Neural cell (in vitro differentiated cells): ENCODE data around the gene KTI12. TPM values are rescaled to one million over a fixed set of nuclear protein-coding genes. Genes with fewer than 3 reads are reported as not detected.
A peak's percentile ranks its signal among the peaks of the same experiment; 100 is the strongest.

Experiments used
- H2AFZ ChIP-seq: fragments of 200-600, 300-800 bp; sonication (generic), shearing (Covaris generic); 2 replicates; pipeline ENCODE4 v1.6.0; 2014; ENCODE audit warnings: low read depth, mild to moderate bottlenecking, antibody characterized with exemption, low read length, moderate library complexity
- H3F3A ChIP-seq: fragments of 200-600 bp; shearing (Covaris generic); 2 replicates; pipeline ENCODE4 v1.6.1; 2016; ENCODE audit warnings: mild to moderate bottlenecking, moderate library complexity, mixed read lengths, antibody characterized with exemption, low read length; ENCODE audit not compliant: insufficient read depth, poor library complexity, severe bottlenecking
- H3K27ac ChIP-seq: fragments of 200-600, 300-800 bp; sonication (generic), shearing (Covaris generic); 2 replicates; pipeline ENCODE4 v1.5.1; 2014; ENCODE audit warnings: mild to moderate bottlenecking, low read length, moderate library complexity
- H3K27me3 ChIP-seq: fragments of 300-800, 200-600 bp; sonication (generic), shearing (Covaris generic); 2 replicates; pipeline ENCODE4 v1.6.0; 2014; ENCODE audit warnings: mild to moderate bottlenecking, low read depth, low read length, moderate library complexity; ENCODE audit not compliant: insufficient read depth
- H3K36me3 ChIP-seq: fragments of 300-800, 200-600 bp; sonication (generic), shearing (Covaris generic); 2 replicates; pipeline ENCODE4 v1.5.1; 2014; ENCODE audit warnings: mild to moderate bottlenecking, antibody characterized with exemption, low read length, moderate library complexity; ENCODE audit not compliant: insufficient read depth
- H3K4me2 ChIP-seq: fragments of 300-800, 200-600 bp; sonication (generic), shearing (Covaris generic); 2 replicates; pipeline ENCODE4 v1.6.0; 2014; ENCODE audit warnings: mild to moderate bottlenecking, low read length
- H3K4me3 ChIP-seq: fragments of 300-800, 200-600 bp; sonication (generic), shearing (Covaris generic); 2 replicates; pipeline ENCODE4 v1.5.1; 2014; ENCODE audit warnings: mild to moderate bottlenecking, low read length, moderate library complexity
- H3K79me2 ChIP-seq: fragments of 200-600 bp; shearing (Covaris generic); replicated peaks from 2 replicates; pipeline ENCODE4 v1.6.0; 2014; ENCODE audit warnings: mild to moderate bottlenecking, low read length, moderate library complexity; ENCODE audit not compliant: insufficient read depth
- H3K9ac ChIP-seq: fragments of 300-800, 200-600 bp; sonication (generic), shearing (Covaris generic); 2 replicates; pipeline ENCODE4 v1.6.1; 2016; ENCODE audit warnings: mild to moderate bottlenecking, low read length, mixed read lengths
- H3K9me2 ChIP-seq: fragments of 200-600 bp; shearing (Covaris generic); 2 replicates; pipeline ENCODE4 v1.6.1; 2016; ENCODE audit warnings: mild to moderate bottlenecking, low read length, mixed read lengths; ENCODE audit not compliant: insufficient read depth
- H3K9me3 ChIP-seq: fragments of 200-600, 300-800 bp; sonication (generic), shearing (Covaris generic); 2 replicates; pipeline ENCODE4 v1.6.1; 2016; ENCODE audit warnings: mild to moderate bottlenecking, mixed run types, low read length, moderate library complexity, mixed read lengths
- H4K20me1 ChIP-seq: fragments of 200-600 bp; shearing (Covaris generic); 2 replicates; pipeline ENCODE4 v1.6.1; 2016; ENCODE audit warnings: mild to moderate bottlenecking, mixed run types; ENCODE audit not compliant: insufficient read depth
- CTCF ChIP-seq: fragments of 450-650 bp; IDR thresholded peaks from 2 replicates; pipeline ENCODE4 v1.5.1; 2014; ENCODE audit warnings: antibody characterized with exemption, mild to moderate bottlenecking, moderate library complexity; ENCODE audit not compliant: poor library complexity, severe bottlenecking
- EP300 ChIP-seq: fragments of 450-650 bp; conservative IDR thresholded peaks from 2 replicates; pipeline ENCODE4 v1.6.1; 2014; ENCODE audit warnings: antibody characterized with exemption, mild to moderate bottlenecking, moderate library complexity; ENCODE audit not compliant: poor library complexity, severe bottlenecking
- EZH2 ChIP-seq: fragments of 200-600, 300-800 bp; shearing (Covaris generic), sonication (generic); IDR thresholded peaks from 2 replicates; pipeline ENCODE4 v1.6.1; 2014; ENCODE audit warnings: antibody characterized with exemption, low read length, borderline replicate concordance, mild to moderate bottlenecking; ENCODE audit not compliant: insufficient read depth, poor library complexity, severe bottlenecking
- MXI1 ChIP-seq: fragments of 450-650 bp; conservative IDR thresholded peaks from 2 replicates; pipeline ENCODE4 v1.6.1; 2014; ENCODE audit warnings: antibody characterized with exemption, mild to moderate bottlenecking; ENCODE audit not compliant: poor library complexity, severe bottlenecking
- POLR2AphosphoS5 ChIP-seq: IDR thresholded peaks from 2 replicates; pipeline ENCODE4 v1.6.1; 2012
- RAD21 ChIP-seq: fragments of 450-650 bp; conservative IDR thresholded peaks from 2 replicates; pipeline ENCODE4 v1.6.1; 2014; ENCODE audit warnings: antibody characterized with exemption, mild to moderate bottlenecking, moderate library complexity
- REST ChIP-seq: IDR thresholded peaks from 2 replicates; pipeline ENCODE4 v1.6.1; 2012; ENCODE audit warnings: borderline replicate concordance
- SMC3 ChIP-seq: fragments of 450-650 bp; conservative IDR thresholded peaks from 2 replicates; pipeline ENCODE4 v1.6.1; 2014; ENCODE audit warnings: antibody characterized with exemption, mild to moderate bottlenecking, moderate library complexity; ENCODE audit not compliant: poor library complexity
- TAF1 ChIP-seq: IDR thresholded peaks from 2 replicates; pipeline ENCODE4 v1.6.1; 2012; ENCODE audit warnings: low read depth
- polyA plus RNA-seq: library from polyadenylated mRNA; depleted of rRNA; stranded (reverse); fragments of >200 nt; gene quantifications from 2 replicates; pipeline ENCODE4 v1.2.3, GENCODE V29; 2014

KTI12 gene
- polyA plus RNA-seq, 1 donor from 2014 or later: 14.0 TPM

- Histone ChIP-seq H3K4me3 (no peak overlapping the region), H2AFZ (no peak overlapping the region), H3K27me3 (no peaks in the 10 kb centered on the region), H3F3A (no peaks in the 10 kb centered on the region), H3K9me3 (no peaks in the 10 kb centered on the region), H3K27ac (no peak overlapping the region), H3K4me2 (no peak overlapping the region), H3K9ac (no peak overlapping the region), H3K9me2 (no peaks in the 10 kb centered on the region), H4K20me1 (no peaks in the 10 kb centered on the region), H3K36me3 (no peaks in the 10 kb centered on the region), H3K79me2 (no peaks in the 10 kb centered on the region)
- TF ChIP-seq REST (no peak), POLR2AphosphoS5 (no peak), EP300 (no peak), MXI1 (no peak)
Measured at GRCh38 chr1:52003877-52004276, 29.7 kb downstream of the KTI12 start.

GRCh38 chr1:52002038-52002917 is 31.3 kb downstream of the KTI12 start:
- no peak overlapping the region for H2AFZ ChIP-seq
- TF ChIP-seq RAD21: peak; percentile 95
- TF ChIP-seq SMC3: peak; percentile 93
- no peak for TF ChIP-seq MXI1
- peak; percentile 94 for TF ChIP-seq CTCF
- no peak for TF ChIP-seq TAF1
- TF ChIP-seq REST: no peak
- TF ChIP-seq EP300: no peak
- TF ChIP-seq POLR2AphosphoS5: no peak
- TF ChIP-seq EZH2: no peak
- H3K9me3 ChIP-seq: no peaks in the 10 kb centered on the region
- no peaks in the 10 kb centered on the region for H3K27me3 ChIP-seq
- no peak overlapping the region for H3K27ac ChIP-seq
- H3K36me3 ChIP-seq: no peaks in the 10 kb centered on the region
- H3K4me2 ChIP-seq: no peak overlapping the region
- no peaks in the 10 kb centered on the region for H3K79me2 ChIP-seq
- H3K9ac ChIP-seq: no peak overlapping the region
- no peaks in the 10 kb centered on the region for H3F3A ChIP-seq
- no peaks in the 10 kb centered on the region for H3K9me2 ChIP-seq
- no peaks in the 10 kb centered on the region for H4K20me1 ChIP-seq
- no peak overlapping the region for H3K4me3 ChIP-seq
